Measurements from ENCODE around the gene SPATS2L. TPM values are rescaled to one million over a fixed set of nuclear protein-coding genes. Genes with fewer than 3 reads are reported as not detected.
A peak's percentile ranks its signal among the peaks of the same experiment; 100 is the strongest.

Gene SPATS2L
- total and polyA plus RNA-seq, 12 donors, result 16.7 to 68.8 (median 43.6) TPM

GRCh38 chr2:200364620-200365019, 58.1 kb downstream of the SPATS2L start:
- H3K9me3 ChIP-seq (replicated peaks in 1 of 3), result no peaks in the 10 kb centered on the region
- H3K36me3 ChIP-seq (replicated peaks in 1 of 2), result no peaks in the 10 kb centered on the region
- WGBS, 4 donors, result 81 to 85% (median 83%) methylated on average over 3 of the region's 3 CpGs
- H3K4me1 ChIP-seq (replicated peaks in 1 of 2), result peaks cover 4 to 38% of the 10 kb centered on the region in 2 donors
- H3K27me3 ChIP-seq, result no peaks in the 10 kb centered on the region
- TF ChIP-seq POLR2A (IDR thresholded peaks at IDR 0.05), result no peak
- TF ChIP-seq, protein P1, sequence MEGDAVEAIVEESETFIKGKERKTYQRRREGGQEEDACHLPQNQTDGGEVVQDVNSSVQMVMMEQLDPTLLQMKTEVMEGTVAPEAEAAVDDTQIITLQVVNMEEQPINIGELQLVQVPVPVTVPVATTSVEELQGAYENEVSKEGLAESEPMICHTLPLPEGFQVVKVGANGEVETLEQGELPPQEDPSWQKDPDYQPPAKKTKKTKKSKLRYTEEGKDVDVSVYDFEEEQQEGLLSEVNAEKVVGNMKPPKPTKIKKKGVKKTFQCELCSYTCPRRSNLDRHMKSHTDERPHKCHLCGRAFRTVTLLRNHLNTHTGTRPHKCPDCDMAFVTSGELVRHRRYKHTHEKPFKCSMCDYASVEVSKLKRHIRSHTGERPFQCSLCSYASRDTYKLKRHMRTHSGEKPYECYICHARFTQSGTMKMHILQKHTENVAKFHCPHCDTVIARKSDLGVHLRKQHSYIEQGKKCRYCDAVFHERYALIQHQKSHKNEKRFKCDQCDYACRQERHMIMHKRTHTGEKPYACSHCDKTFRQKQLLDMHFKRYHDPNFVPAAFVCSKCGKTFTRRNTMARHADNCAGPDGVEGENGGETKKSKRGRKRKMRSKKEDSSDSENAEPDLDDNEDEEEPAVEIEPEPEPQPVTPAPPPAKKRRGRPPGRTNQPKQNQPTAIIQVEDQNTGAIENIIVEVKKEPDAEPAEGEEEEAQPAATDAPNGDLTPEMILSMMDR (IDR thresholded peaks at IDR 0.05), result no peak
- H3K27ac ChIP-seq, result no peak overlapping the region
- intact Hi-C loops (cut with DNase I), result no loop called here
- no peak for DNase-seq
- H3K4me3 ChIP-seq, result no peak overlapping the region

DNA sequence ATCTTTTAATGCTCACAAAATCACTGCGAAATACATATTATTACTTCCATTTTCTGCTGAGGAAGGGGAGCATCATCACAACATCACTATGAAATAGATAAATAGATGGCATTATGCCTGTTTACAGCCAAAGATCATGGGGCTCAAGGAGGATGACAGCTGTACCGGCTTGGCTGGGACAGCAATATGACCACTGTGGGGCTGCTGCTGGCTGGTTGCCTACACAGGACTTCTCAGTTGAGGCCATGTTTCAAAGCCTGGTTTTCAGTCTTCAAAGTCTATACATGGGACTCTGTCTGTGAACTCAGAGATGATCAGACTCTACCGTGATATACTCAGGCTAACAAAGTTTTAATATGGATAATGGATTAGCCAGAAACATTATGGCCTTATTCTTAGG, 58.7 kb downstream of the SPATS2L start:
- DNase-seq, result no peak
- Histone ChIP-seq H3K4me3 (no peak overlapping the region), H3K9me3 (replicated peaks in 1 of 3) (no peaks in the 10 kb centered on the region), H3K27ac (no peak overlapping the region), H3K27me3 (no peaks in the 10 kb centered on the region), H3K36me3 (replicated peaks in 1 of 2) (no peaks in the 10 kb centered on the region), H3K4me1 (replicated peaks in 1 of 2) (peaks cover 4 to 38% of the 10 kb centered on the region in 2 donors)
- TF ChIP-seq POLR2A (IDR thresholded peaks at IDR 0.05), result no peak
- TF ChIP-seq, protein P1 (IDR thresholded peaks at IDR 0.05), result no peak
- intact Hi-C loops (cut with DNase I), result no loop called here
- 74 to 82% (median 78%) methylated on average over 3 of the region's 3 CpGs for WGBS, 4 donors

DNA sequence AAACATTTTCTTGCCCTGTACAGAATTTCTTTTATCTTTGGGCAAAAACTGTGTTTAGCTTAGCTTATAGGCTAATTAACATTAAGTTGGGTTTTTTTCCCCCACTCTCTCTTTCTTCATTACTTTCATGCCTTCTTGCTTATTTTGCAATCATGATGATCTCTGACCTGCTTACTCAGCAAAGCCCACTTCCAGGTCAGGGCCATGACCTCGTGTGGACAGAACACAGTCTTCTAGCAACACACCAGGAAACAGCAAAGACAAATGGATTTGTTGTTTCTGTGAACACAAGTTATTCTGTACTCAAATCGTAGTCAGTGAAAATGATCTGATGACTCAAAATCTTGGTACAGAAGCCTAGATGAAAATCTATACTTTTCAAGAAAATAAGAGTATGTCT, 60.7 kb downstream of the SPATS2L start:
- H3K36me3 ChIP-seq (replicated peaks in 1 of 2), result no peaks in the 10 kb centered on the region
- no peaks in the 10 kb centered on the region for H3K9me3 ChIP-seq (replicated peaks in 1 of 3)
- peak; percentile 51 to 86 (median 68) for DNase-seq
- WGBS, 4 donors, result 7 to 15% (median 14%) methylated on average over 2 of the region's 2 CpGs
- TF ChIP-seq POLR2A (IDR thresholded peaks at IDR 0.05), result no peak
- TF ChIP-seq, protein P1 (IDR thresholded peaks at IDR 0.05), result no peak
- peaks cover 4 to 38% of the 10 kb centered on the region in 2 donors for H3K4me1 ChIP-seq (replicated peaks in 1 of 2)
- no peaks in the 10 kb centered on the region for H3K27me3 ChIP-seq
- intact Hi-C loops (cut with DNase I), result no loop called here
- peak overlapping the region in 1 of 5 donors; percentile 0 for H3K27ac ChIP-seq
- no peak overlapping the region for H3K4me3 ChIP-seq

DNA sequence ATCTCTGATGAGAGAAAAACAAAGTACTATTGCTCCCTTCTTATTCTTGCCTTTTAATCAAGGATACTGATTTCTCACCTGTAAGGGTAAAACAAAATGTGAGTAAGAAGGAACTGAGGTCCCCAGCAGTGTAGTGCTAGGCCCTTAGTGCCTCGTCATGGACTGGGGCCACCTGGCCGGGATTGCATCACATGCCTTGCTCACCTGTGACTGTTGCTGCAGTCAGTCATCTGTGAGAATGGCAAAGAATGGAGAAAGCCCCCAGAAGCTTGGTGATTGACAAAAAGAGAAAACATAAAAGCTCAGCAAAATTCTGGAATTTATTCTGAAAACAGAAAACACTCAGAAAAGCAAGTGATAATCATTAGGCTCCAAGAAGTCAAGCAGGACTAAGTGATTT, 63.4 kb downstream of the SPATS2L start:
- Histone ChIP-seq H3K36me3 (replicated peaks in 1 of 2) (no peaks in the 10 kb centered on the region), H3K27ac (no peak overlapping the region), H3K27me3 (no peaks in the 10 kb centered on the region), H3K4me3 (no peak overlapping the region), H3K9me3 (replicated peaks in 1 of 3) (no peaks in the 10 kb centered on the region), H3K4me1 (replicated peaks in 1 of 2) (peaks cover 4 to 37% of the 10 kb centered on the region in 2 donors)
- DNase-seq, result no peak
- intact Hi-C loops (cut with DNase I), result loop anchor here in 1 of 2 donors (10.0 kb wide), 1 partner anchor 65 kb away; the partner anchor contains the start of gene SPATS2L
- 46 to 50% (median 48%) methylated on average over 2 of the region's 2 CpGs for WGBS, 4 donors
- TF ChIP-seq, protein P1 (IDR thresholded peaks at IDR 0.05), result no peak
- no peak for TF ChIP-seq POLR2A (IDR thresholded peaks at IDR 0.05)

All from adrenal gland (tissue), 12 donors.